Endothelial cell of umbilical vein (primary cell): ENCODE results near the gene SUGP1.

Experiments used
- CTCF ChIP-seq, 2 donors: IDR thresholded peaks; 1 replicate in 1 of 2; 2 replicates in 1 of 2; pipeline ENCODE4 v1.5.1; 2011; ENCODE audit warnings: low read length in 2 of 2, mild to moderate bottlenecking in 2 of 2, moderate library complexity in 2 of 2, control low read depth in 1 of 2, inconsistent platforms in 1 of 2, low read depth in 1 of 2; ENCODE audit not compliant: insufficient read depth in 1 of 2; ENCODE audit errors: extremely low read depth in 1 of 2
- EZH2 ChIP-seq: IDR thresholded peaks from 2 replicates; pipeline ENCODE4 v1.6.1; 2012; ENCODE audit warnings: borderline replicate concordance, low read depth, mild to moderate bottlenecking, moderate library complexity, low read length, inconsistent platforms; ENCODE audit not compliant: severe bottlenecking
- FOS ChIP-seq: IDR thresholded peaks from 2 replicates; pipeline ENCODE4 v1.6.1; 2011; ENCODE audit warnings: mild to moderate bottlenecking, low read length, moderate library complexity, borderline replicate concordance; ENCODE audit not compliant: insufficient read depth
- GATA2 ChIP-seq: IDR thresholded peaks from 2 replicates; pipeline ENCODE4 v1.7.0; 2011; ENCODE audit warnings: low read depth, mild to moderate bottlenecking, moderate library complexity, mixed read lengths, low read length; ENCODE audit not compliant: insufficient read length, insufficient read depth
- JUN ChIP-seq: IDR thresholded peaks from 2 replicates; pipeline ENCODE4 v1.6.1; 2011; ENCODE audit warnings: borderline replicate concordance, low read depth; ENCODE audit not compliant: insufficient read length, insufficient read depth
- MAX ChIP-seq: IDR thresholded peaks from 2 replicates; pipeline ENCODE4 v1.6.1; 2011; ENCODE audit not compliant: insufficient read depth, insufficient read length
- MYC ChIP-seq: IDR thresholded peaks from one replicate; pipeline ENCODE4 v1.6.1; 2011; ENCODE audit warnings: mild to moderate bottlenecking, low read depth, low read length
- POLR2A ChIP-seq: IDR thresholded peaks from 2 replicates; pipeline ENCODE4 v1.6.1; 2012; ENCODE audit warnings: low read depth, mild to moderate bottlenecking, control low read depth, low read length
- POLR2AphosphoS5 ChIP-seq: IDR thresholded peaks from 2 replicates; pipeline ENCODE4 v1.6.1; 2012; ENCODE audit warnings: low read depth, mild to moderate bottlenecking, control low read depth, low read length, moderate library complexity; ENCODE audit not compliant: insufficient read depth

GRCh38 chr19:19279062-19279612, 41.2 kb downstream of the SUGP1 start:
- TF ChIP-seq MAX (no peak), CTCF (IDR thresholded peaks at IDR 0.05; ENCODE audit: extremely low read depth in 1 of 2, insufficient read depth in 1 of 2, low read depth in 1 of 2, low read length in 2 of 2) (no peak), POLR2A (no peak), POLR2AphosphoS5 (no peak), JUN (no peak), EZH2 (no peak), MYC (no peak), FOS (no peak), GATA2 (no peak)
